ENCODE results near the gene MCF2L2.

DNA sequence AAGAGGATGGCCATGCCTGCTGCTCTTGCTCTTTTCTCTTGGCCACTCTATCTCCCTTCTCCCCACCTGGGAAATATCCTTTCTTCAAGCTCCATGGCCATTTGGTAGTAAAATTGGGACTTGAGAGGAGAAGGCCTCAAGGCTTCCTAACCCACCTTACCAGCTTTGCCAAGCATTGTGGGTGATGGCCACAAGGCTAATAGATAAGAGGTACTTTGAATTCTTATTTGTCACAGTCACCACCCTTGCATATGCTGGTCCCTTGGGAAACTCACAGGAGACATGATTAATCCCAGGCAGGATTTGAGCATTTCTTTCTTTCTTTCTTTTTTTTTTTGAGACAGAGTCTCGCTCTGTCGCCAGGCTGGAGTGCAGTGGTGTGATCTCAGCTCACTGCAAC lies 138.2 kb downstream of the MCF2L2 start:
- TF ChIP-seq SRY (CRISPR knock-in tag; IDR thresholded peaks at IDR 0.05) (no peak), POLR2AphosphoS5 (IDR thresholded peaks at IDR 0.05; ENCODE audit: low read depth, low read length) (no peak), ZNF558 (CRISPR knock-in tag; IDR thresholded peaks at IDR 0.05; ENCODE audit: borderline replicate concordance) (no peak), PLRG1 (conservative IDR thresholded peaks at IDR 0.05) (no peak), MBD4 (IDR thresholded peaks at IDR 0.05; ENCODE audit: borderline replicate concordance, low read length) (no peak)

All from HepG2 (cell line).